ENCODE measurements around the gene BRSK2.

BRSK2 gene

DNA sequence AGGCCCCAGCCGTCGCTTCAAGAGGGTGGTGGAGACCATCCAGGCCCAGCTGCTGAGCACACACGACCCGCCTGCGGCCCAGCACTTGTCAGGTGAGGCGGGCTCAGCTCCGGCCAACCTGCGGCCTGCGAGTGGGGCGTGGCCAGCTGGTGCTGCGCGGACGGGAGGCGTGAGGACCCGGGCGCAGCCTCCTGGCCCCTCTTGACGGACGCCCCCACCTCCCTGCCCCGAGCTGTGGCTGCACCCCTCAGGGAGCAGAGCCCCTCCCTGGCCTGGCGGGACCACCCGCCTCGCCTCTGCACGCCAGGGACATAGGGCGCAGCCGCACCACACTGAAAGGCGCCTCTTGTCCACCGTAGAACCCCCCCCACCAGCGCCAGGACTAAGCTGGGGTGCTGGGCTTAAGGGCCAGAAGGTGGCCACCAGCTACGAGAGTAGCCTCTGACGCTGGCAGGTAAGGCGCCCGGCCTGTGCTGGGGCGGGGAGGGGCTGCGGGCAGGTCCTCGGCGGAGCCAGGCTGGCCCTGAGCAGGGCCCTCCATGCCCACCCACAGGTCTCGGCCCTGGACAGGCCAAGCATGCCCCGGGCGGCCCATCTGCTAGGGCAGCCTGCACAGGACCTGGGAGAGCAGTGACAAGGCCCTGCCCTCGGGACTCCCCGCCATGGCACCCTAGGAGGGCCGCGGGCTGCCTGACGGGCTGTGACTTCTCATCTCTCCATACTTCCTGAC, 67.0 kb downstream of the BRSK2 start:
- H3K36me3 ChIP-seq (ENCODE audit: control insufficient read depth, insufficient read depth, low read length): no peaks in the 10 kb centered on the region
- no peak for DNase-seq
- no peaks in the 10 kb centered on the region for H3K9me3 ChIP-seq (ENCODE audit: control insufficient read depth, low read length)
- no peaks in the 10 kb centered on the region for H3K27me3 ChIP-seq (replicated peaks; ENCODE audit: control insufficient read depth, insufficient read depth, low read length, poor library complexity, severe bottlenecking)
- peaks cover 3% of the 10 kb centered on the region for H3K4me1 ChIP-seq (ENCODE audit: control insufficient read depth, insufficient read depth, low read length, poor library complexity, severe bottlenecking)
- H3K4me3 ChIP-seq (ENCODE audit: insufficient read depth, low read depth, low read length, poor library complexity, severe bottlenecking): no peak overlapping the region
- H3K27ac ChIP-seq (ENCODE audit: insufficient read depth, low read length, poor library complexity, severe bottlenecking): no peak overlapping the region

DNA sequence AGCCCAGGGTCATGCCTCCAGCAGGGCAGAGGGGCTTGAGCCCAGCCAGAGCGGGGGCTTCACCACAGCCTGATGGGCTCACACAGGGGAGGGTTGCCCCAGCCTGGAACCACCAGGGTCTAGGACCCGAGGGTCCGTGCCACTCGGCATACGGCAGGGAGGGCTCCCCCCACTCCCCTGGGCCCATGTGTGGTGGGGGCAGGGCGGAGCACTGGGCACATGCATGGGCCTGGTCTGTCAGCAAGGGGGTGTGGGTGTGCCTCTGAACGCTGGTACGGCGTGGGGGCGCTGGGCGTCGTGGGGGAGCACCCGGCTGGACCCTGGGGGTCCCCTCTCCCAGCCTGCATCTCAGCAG, 67.6 kb downstream of the BRSK2 start:
- H3K36me3 ChIP-seq (ENCODE audit: control insufficient read depth, insufficient read depth, low read length): no peaks in the 10 kb centered on the region
- peaks cover 3% of the 10 kb centered on the region for H3K4me1 ChIP-seq (ENCODE audit: control insufficient read depth, insufficient read depth, low read length, poor library complexity, severe bottlenecking)
- no peaks in the 10 kb centered on the region for H3K9me3 ChIP-seq (ENCODE audit: control insufficient read depth, low read length)
- H3K27me3 ChIP-seq (replicated peaks; ENCODE audit: control insufficient read depth, insufficient read depth, low read length, poor library complexity, severe bottlenecking): no peaks in the 10 kb centered on the region
- H3K27ac ChIP-seq (ENCODE audit: insufficient read depth, low read length, poor library complexity, severe bottlenecking): no peak overlapping the region
- no peak overlapping the region for H3K4me3 ChIP-seq (ENCODE audit: insufficient read depth, low read depth, low read length, poor library complexity, severe bottlenecking)
- DNase-seq: no peak

- H3K9me3 ChIP-seq (ENCODE audit: control insufficient read depth, low read length): no peaks in the 10 kb centered on the region
- no peak overlapping the region for H3K27ac ChIP-seq (ENCODE audit: insufficient read depth, low read length, poor library complexity, severe bottlenecking)
- no peak overlapping the region for H3K4me3 ChIP-seq (ENCODE audit: insufficient read depth, low read depth, low read length, poor library complexity, severe bottlenecking)
- peaks cover 3% of the 10 kb centered on the region for H3K4me1 ChIP-seq (ENCODE audit: control insufficient read depth, insufficient read depth, low read length, poor library complexity, severe bottlenecking)
- DNase-seq: no peak
- no peaks in the 10 kb centered on the region for H3K36me3 ChIP-seq (ENCODE audit: control insufficient read depth, insufficient read depth, low read length)
- H3K27me3 ChIP-seq (replicated peaks; ENCODE audit: control insufficient read depth, insufficient read depth, low read length, poor library complexity, severe bottlenecking): no peaks in the 10 kb centered on the region
Observed at GRCh38 chr11:1457856-1458255, 68.1 kb downstream of the BRSK2 start.

- Histone ChIP-seq H3K4me1 (ENCODE audit: control insufficient read depth, insufficient read depth, low read length, poor library complexity, severe bottlenecking) (peaks cover 3% of the 10 kb centered on the region), H3K4me3 (ENCODE audit: insufficient read depth, low read depth, low read length, poor library complexity, severe bottlenecking) (no peak overlapping the region), H3K27ac (ENCODE audit: insufficient read depth, low read length, poor library complexity, severe bottlenecking) (no peak overlapping the region), H3K36me3 (ENCODE audit: control insufficient read depth, insufficient read depth, low read length) (no peaks in the 10 kb centered on the region), H3K9me3 (ENCODE audit: control insufficient read depth, low read length) (no peaks in the 10 kb centered on the region), H3K27me3 (replicated peaks; ENCODE audit: control insufficient read depth, insufficient read depth, low read length, poor library complexity, severe bottlenecking) (no peaks in the 10 kb centered on the region)
- DNase-seq: no peak
Observed at GRCh38 chr11:1458340-1459218, 68.8 kb downstream of the BRSK2 start.

DNA sequence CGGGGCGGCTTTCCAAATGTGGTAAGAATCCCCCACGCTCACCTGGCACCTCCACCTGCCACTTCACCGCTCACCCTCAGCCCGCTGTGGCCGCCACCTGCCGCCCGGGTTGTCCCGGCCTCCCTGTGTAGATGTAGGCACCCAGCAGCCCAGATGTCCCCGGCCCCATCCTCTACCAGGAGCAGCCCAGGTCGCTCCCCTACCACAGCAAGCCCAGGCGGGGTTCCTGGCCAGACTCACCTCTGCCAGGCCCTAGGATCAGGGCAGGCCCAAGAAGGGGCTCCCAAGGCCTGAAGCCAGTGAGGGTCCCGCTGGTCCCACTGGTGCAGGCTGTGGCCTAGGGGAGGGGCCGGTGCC, 69.5 kb downstream of the BRSK2 start:
- Histone ChIP-seq H3K27ac (ENCODE audit: insufficient read depth, low read length, poor library complexity, severe bottlenecking) (no peak overlapping the region), H3K9me3 (ENCODE audit: control insufficient read depth, low read length) (no peaks in the 10 kb centered on the region), H3K36me3 (ENCODE audit: control insufficient read depth, insufficient read depth, low read length) (no peaks in the 10 kb centered on the region), H3K4me1 (ENCODE audit: control insufficient read depth, insufficient read depth, low read length, poor library complexity, severe bottlenecking) (no peaks in the 10 kb centered on the region), H3K4me3 (ENCODE audit: insufficient read depth, low read depth, low read length, poor library complexity, severe bottlenecking) (no peak overlapping the region), H3K27me3 (replicated peaks; ENCODE audit: control insufficient read depth, insufficient read depth, low read length, poor library complexity, severe bottlenecking) (no peaks in the 10 kb centered on the region)
- no peak for DNase-seq

DNA sequence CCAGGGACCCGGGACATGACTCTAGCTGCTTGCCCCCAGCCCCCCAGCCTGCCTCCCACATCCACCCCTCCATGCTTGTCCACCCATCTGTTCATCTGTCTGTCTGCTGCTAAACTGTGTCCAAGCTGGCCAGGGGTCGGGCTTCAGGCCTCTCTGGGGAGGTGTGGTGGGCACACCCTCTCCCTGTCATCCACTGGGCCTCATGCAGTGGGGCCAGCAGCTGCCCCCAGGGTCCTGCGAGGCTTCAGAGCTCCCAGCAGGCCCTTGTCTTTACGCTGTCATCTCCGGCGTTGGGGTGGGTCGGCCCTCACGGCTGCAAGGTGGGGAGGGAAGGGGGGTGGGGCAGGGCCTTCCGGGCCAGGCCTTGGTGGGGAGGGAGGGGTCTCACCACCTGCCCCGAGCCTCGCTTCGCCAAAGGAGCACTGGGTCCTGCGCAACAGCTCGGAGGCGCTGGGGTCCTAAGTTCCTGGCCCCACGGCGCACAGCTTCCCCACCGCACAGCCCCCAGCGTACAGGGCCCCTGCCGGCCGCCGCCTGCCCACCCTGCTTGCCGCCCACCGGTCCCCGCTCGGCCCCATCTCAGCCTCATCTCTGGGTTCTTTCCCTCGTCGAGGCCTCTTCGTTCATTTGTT, 70.1 kb downstream of the BRSK2 start:
- H3K4me1 ChIP-seq (ENCODE audit: control insufficient read depth, insufficient read depth, low read length, poor library complexity, severe bottlenecking): no peaks in the 10 kb centered on the region
- H3K9me3 ChIP-seq (ENCODE audit: control insufficient read depth, low read length): no peaks in the 10 kb centered on the region
- H3K36me3 ChIP-seq (ENCODE audit: control insufficient read depth, insufficient read depth, low read length): no peaks in the 10 kb centered on the region
- H3K27me3 ChIP-seq (replicated peaks; ENCODE audit: control insufficient read depth, insufficient read depth, low read length, poor library complexity, severe bottlenecking): no peaks in the 10 kb centered on the region
- no peak for DNase-seq
- H3K27ac ChIP-seq (ENCODE audit: insufficient read depth, low read length, poor library complexity, severe bottlenecking): no peak overlapping the region
- no peak overlapping the region for H3K4me3 ChIP-seq (ENCODE audit: insufficient read depth, low read depth, low read length, poor library complexity, severe bottlenecking)

GRCh38 chr11:1460396-1460985, 70.8 kb downstream of the BRSK2 start:
- Histone ChIP-seq H3K4me3 (ENCODE audit: insufficient read depth, low read depth, low read length, poor library complexity, severe bottlenecking) (no peak overlapping the region), H3K9me3 (ENCODE audit: control insufficient read depth, low read length) (no peaks in the 10 kb centered on the region), H3K4me1 (ENCODE audit: control insufficient read depth, insufficient read depth, low read length, poor library complexity, severe bottlenecking) (no peaks in the 10 kb centered on the region), H3K27me3 (replicated peaks; ENCODE audit: control insufficient read depth, insufficient read depth, low read length, poor library complexity, severe bottlenecking) (no peaks in the 10 kb centered on the region), H3K27ac (ENCODE audit: insufficient read depth, low read length, poor library complexity, severe bottlenecking) (no peak overlapping the region), H3K36me3 (ENCODE audit: control insufficient read depth, insufficient read depth, low read length) (no peaks in the 10 kb centered on the region)
- DNase-seq: no peak

GRCh38 chr11:1460986-1461825, 71.5 kb downstream of the BRSK2 start:
- no peaks in the 10 kb centered on the region for H3K27me3 ChIP-seq (replicated peaks; ENCODE audit: control insufficient read depth, insufficient read depth, low read length, poor library complexity, severe bottlenecking)
- no peak for DNase-seq
- no peaks in the 10 kb centered on the region for H3K36me3 ChIP-seq (ENCODE audit: control insufficient read depth, insufficient read depth, low read length)
- no peaks in the 10 kb centered on the region for H3K4me1 ChIP-seq (ENCODE audit: control insufficient read depth, insufficient read depth, low read length, poor library complexity, severe bottlenecking)
- no peak overlapping the region for H3K4me3 ChIP-seq (ENCODE audit: insufficient read depth, low read depth, low read length, poor library complexity, severe bottlenecking)
- H3K27ac ChIP-seq (ENCODE audit: insufficient read depth, low read length, poor library complexity, severe bottlenecking): no peak overlapping the region
- no peaks in the 10 kb centered on the region for H3K9me3 ChIP-seq (ENCODE audit: control insufficient read depth, low read length)

- Histone ChIP-seq H3K4me1 (ENCODE audit: control insufficient read depth, insufficient read depth, low read length, poor library complexity, severe bottlenecking) (no peaks in the 10 kb centered on the region), H3K9me3 (ENCODE audit: control insufficient read depth, low read length) (no peaks in the 10 kb centered on the region), H3K4me3 (ENCODE audit: insufficient read depth, low read depth, low read length, poor library complexity, severe bottlenecking) (no peak overlapping the region), H3K36me3 (ENCODE audit: control insufficient read depth, insufficient read depth, low read length) (no peaks in the 10 kb centered on the region), H3K27me3 (replicated peaks; ENCODE audit: control insufficient read depth, insufficient read depth, low read length, poor library complexity, severe bottlenecking) (no peaks in the 10 kb centered on the region), H3K27ac (ENCODE audit: insufficient read depth, low read length, poor library complexity, severe bottlenecking) (no peak overlapping the region)
- no peak for DNase-seq
Observed at GRCh38 chr11:1461826-1462697, 72.3 kb downstream of the BRSK2 start.
